Sigmoid colon (tissue), 4 donors: Measurements from ENCODE around the gene NCSTN.

Source experiments
- EP300 ChIP-seq, 4 donors: sonication (generic); formaldehyde crosslinking; IDR thresholded peaks; one replicate each; pipeline ENCODE4 v1.6.1; 2017; ENCODE audit warnings: antibody characterized with exemption in 4 of 4
- POLR2A ChIP-seq, 2 donors: fragments of 450-650 bp; IDR thresholded peaks; one replicate each; pipeline ENCODE4 v1.6.1; 2016; ENCODE audit warnings: antibody characterized with exemption in 2 of 2, mild to moderate bottlenecking in 2 of 2, moderate library complexity in 2 of 2
- POLR2AphosphoS5 ChIP-seq, 4 donors: sonication (generic); formaldehyde crosslinking; IDR thresholded peaks; one replicate each; pipeline ENCODE4 v1.6.1; 2017; ENCODE audit warnings: antibody characterized with exemption in 4 of 4
- TF ChIP-seq, protein P1 (sequence below), 4 experiments: fragments of 450-650 bp in 3 of 4; fragments of 200-600 bp in 1 of 4; IDR thresholded peaks; one replicate each; pipeline ENCODE4 v1.5.1; 2016 to 2019; ENCODE audit warnings: antibody characterized with exemption in 4 of 4, mild to moderate bottlenecking in 3 of 4, moderate library complexity in 2 of 4

DNA sequence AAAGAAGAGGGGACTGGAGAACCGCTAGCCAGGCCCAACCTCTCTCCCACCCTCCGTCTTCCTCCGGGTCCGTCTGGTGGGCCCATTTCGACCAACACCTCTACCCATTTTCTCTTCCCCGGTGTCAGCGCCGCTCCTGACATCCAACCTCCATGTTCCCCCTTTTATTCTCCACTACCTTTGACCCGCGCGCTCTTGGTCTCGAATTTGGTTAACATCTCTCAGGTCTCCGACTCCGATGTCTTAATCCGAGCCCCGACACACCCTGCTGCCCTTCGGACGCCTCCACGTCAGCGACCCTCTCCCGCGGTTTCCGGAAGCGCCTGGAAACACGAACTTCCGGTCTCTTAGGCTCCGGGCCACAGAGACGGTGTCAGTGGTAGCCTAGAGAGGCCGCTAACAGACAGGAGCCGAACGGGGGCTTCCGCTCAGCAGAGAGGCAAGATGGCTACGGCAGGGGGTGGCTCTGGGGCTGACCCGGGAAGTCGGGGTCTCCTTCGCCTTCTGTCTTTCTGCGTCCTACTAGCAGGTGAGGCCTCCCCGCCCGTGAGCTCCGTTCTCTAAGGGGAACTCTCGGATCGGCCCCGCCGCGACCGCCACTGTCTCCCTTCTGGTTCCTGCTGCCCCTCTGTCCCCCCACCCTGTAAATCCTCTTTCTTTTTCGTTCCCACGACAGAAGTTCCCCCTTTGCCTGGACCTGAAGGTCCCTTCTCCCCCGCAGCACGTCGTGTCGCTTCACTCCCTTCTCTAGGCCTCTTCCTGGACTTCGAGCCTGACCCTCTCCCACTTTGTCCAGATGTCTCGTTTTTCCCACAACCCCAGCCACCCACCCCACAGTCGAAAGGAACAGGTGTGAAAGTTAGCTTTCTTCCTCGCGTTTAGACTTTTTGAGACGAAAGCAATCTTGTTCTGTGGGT is at the start of gene NCSTN, which contains the start of gene COPA:
- TF ChIP-seq, protein P1, sequence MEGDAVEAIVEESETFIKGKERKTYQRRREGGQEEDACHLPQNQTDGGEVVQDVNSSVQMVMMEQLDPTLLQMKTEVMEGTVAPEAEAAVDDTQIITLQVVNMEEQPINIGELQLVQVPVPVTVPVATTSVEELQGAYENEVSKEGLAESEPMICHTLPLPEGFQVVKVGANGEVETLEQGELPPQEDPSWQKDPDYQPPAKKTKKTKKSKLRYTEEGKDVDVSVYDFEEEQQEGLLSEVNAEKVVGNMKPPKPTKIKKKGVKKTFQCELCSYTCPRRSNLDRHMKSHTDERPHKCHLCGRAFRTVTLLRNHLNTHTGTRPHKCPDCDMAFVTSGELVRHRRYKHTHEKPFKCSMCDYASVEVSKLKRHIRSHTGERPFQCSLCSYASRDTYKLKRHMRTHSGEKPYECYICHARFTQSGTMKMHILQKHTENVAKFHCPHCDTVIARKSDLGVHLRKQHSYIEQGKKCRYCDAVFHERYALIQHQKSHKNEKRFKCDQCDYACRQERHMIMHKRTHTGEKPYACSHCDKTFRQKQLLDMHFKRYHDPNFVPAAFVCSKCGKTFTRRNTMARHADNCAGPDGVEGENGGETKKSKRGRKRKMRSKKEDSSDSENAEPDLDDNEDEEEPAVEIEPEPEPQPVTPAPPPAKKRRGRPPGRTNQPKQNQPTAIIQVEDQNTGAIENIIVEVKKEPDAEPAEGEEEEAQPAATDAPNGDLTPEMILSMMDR (IDR thresholded peaks at IDR 0.05) = no peak
- TF ChIP-seq POLR2AphosphoS5 (IDR thresholded peaks at IDR 0.05) = peak; percentile 94 to 98 (median 96)
- no peak for TF ChIP-seq EP300 (IDR thresholded peaks at IDR 0.05)
- TF ChIP-seq POLR2A (IDR thresholded peaks at IDR 0.05) = peak; percentile 84 to 93
